ENCODE measurements around the gene PHB1.

The PHB1 gene

GRCh38 chr17:49403514-49404289 is 11.0 kb downstream of the PHB1 start:
- DNase-seq: no peak

DNA sequence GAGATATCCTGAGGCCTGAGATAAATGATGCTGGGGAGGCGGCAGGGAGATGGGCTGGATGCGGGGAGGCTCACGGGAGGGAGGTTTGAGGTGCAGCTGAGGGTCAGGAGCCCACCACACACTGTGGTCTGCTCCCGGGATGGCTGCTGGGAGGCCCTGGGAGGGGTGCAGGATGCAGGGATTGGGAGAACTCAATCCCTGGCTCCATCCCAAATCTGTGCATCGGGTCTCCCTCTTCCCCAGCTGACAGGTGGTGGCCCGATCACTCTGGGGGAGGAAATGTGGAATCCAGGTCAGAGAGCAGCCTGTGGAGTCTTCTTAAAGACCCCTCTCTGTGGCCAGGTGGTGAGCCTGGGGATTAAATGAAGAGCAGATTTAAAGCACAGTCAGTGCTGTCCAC is 12.0 kb downstream of the PHB1 start:
- no peak for DNase-seq

DNA sequence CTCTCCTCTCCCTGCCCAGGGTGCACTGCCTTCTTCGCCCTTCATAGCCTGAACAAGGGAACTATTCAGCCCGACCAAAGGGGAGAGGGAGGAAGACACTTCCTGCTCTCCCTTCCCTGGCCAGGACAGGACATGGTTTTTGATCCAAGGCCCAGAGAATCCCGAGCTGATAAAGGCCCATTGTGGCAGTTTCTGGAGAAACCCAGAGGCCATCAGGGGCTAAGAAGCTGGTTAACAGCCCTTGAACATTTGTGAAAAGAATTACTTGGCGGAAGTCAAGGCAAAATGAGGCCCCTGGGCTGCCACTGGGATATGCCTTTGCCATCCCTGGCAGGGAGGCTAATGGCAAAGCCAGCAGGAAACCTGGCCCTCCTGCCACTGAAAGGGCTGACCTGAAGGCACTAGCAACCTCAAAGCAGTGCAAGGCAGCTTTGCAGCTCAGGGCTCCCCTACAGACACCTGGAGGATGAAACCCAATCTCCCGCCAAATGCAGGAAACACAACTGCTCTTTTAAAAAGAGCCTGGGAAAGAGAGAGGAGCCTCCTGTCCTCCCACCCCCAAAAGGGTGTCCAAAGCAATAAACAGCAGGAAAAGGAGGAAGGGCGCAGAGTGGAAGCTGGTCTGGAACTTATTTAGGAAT is 12.6 kb downstream of the PHB1 start:
- DNase-seq: no peak

- DNase-seq: no peak
Observed at GRCh38 chr17:49399995-49400394, 14.7 kb downstream of the PHB1 start.

GRCh38 chr17:49397586-49397985 is 17.1 kb downstream of the PHB1 start:
- DNase-seq: no peak

- peak; percentile 45 for DNase-seq
Observed at GRCh38 chr17:49393491-49394255, 21.0 kb downstream of the PHB1 start.

DNA sequence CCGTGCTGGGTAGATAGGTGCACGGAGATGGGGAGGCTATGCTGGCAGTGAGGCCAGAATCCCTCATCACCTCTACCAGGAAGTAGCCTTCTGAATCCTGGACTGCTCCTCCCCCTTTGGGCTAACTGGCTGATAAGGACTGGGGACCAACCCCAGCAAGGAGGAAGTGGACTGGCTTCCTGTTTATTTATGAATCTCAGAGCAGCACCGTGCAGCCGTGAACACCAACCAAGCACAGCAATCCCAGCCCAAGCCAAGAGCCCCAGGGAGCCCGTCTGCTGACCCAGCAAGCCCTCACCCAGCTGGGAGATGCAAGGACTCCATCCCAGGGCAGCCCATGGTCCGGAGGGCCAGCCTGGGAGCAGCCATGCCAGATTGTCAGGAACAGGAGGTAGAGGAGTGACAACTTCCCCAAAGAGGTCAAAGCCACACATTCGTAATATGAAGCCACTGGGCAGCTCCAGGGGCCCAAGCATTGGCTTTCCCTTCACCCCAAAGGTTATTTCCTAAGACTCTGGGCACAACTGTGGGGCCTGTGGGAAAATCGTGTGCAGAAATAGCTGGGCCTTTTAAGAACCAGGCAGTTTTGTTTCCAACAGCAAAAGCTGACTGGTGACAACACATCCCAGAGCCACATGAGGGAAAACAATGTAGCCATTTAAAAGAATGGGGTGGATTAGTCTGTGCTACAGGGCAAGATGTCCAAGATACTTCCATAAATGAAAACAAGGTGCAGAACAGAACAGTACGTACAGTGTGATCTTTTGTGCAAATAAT is 23.9 kb downstream of the PHB1 start:
- DNase-seq: peak; percentile 68

DNA sequence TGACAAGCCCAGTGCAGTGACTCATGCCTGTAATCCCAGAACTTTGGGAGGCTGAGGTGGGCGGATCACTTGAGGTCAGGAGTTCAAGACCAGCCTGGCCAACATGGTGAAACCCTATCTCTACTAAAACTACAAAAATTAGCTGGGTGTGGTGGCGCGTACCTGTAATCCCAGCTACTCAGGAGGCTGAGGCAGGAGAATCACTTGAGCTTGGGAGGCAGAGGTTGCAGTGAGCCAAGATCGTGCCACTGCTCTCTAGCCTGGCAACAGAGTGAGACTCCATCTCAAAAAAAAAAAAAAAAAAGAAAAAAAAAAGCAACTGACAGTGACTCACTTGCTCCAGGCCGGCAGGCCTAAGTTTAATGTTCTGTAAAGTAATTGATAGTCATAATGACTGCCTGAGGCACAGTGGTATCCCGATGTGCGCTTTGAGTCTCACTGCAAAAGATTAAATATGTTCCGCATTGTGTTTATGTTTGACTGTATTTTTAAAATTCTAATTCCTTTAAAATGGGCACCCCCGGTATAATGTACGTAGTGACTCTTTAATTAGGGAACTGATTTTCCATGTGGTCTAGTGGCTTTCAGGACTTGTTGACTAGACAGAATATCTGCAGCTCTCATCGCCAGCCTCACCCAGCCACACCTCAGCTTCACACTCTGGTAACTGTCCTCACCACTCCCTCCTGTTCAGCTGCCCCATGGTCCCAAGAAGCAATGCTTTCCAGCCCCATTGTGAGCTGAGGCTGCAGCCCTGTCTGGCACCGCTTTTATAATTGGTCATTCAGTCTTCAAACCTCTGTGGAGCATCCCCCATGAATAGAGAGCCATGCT is 25.0 kb downstream of the PHB1 start:
- DNase-seq: peak; percentile 75

- DNase-seq: no peak
Observed at GRCh38 chr17:49388692-49389513, 25.8 kb downstream of the PHB1 start.

DNA sequence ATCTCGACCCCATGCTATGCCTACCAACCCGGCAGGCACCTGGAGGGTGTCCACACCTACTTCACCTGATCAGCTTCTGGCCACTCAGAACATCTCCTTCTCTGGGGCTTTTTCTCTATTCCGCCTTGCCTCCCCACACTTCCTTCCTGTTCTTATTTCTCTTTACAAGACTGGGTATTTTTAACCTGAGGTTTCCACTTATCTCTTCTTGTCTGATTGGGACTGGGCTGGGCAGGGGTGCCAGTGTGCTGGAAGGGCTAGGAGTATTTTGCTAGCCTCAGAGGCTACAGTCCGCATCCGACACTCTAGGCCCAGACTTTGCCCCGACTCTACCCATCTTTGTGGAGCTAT is 26.4 kb downstream of the PHB1 start:
- peak; percentile 62 for DNase-seq

GRCh38 chr17:49387498-49388289 is 27.0 kb downstream of the PHB1 start:
- DNase-seq: peak; percentile 55

- DNase-seq: no peak
Observed at GRCh38 chr17:49386373-49386772, 28.3 kb downstream of the PHB1 start.

- DNase-seq: no peak
Observed at GRCh38 chr17:49384951-49385350, 29.7 kb downstream of the PHB1 start.

GRCh38 chr17:49383060-49383459 is 31.6 kb downstream of the PHB1 start:
- no peak for DNase-seq

GRCh38 chr17:49382556-49382955 is 32.1 kb downstream of the PHB1 start:
- DNase-seq: no peak

GRCh38 chr17:49381793-49382192 is 32.9 kb downstream of the PHB1 start:
- DNase-seq: no peak

DNA sequence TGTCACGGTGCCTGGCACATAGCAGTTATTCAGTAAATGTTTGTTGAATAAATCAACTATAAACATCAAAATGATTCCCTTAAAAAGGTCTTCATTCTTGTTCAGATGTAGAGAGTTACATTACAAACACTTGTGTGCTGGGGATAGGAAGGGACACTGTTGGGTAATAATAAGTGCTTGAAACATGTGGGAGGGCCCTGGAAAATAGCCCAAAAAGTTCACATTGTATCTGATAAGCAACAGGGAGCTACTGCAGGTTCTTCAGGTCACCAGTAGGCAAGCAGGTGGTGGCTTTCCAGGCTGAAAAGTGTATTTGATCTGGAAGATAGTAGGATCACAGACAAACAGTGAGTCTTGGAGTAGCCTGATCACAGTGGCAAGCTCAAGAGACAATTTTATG is 33.6 kb downstream of the PHB1 start:
- DNase-seq: peak; percentile 45

GRCh38 chr17:49379926-49380325 is 34.8 kb downstream of the PHB1 start:
- DNase-seq: no peak

DNA sequence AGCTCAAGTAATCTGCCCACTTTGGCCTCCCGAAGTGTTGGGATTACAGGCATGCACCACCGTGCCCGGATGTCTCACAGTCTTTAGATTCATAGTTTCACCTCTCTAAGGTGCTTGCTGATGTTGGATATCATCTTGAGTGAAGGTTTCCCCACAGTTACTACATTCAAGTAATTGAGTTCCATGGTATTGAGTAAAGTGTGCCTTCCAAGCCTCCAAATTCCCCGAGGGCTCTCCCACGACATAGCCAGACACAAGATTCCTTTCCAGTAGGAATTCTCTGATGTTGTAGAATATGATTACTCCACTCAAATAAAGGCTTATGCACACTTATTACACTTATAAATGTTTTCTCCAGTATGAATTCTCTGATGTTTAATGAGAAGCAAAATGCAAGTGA is 36.4 kb downstream of the PHB1 start:
- no peak for DNase-seq

- no peak for DNase-seq
Observed at GRCh38 chr17:49375544-49375943, 39.1 kb downstream of the PHB1 start.
